SK-MEL-5 (cell line): ENCODE data around the gene CAMTA1. TPM values are rescaled to one million over a fixed set of nuclear protein-coding genes. Genes with fewer than 3 reads are reported as not detected.

Experiments used
- DNase-seq: peaks from one replicate; pipeline ENCODE4 v3.0.0-alpha.2; 2016; ENCODE audit warnings: low read depth, low spot score
- in situ Hi-C: cut with HindIII; loops from 2 replicates; pipeline ENCODE4 v1.10.0; 2016; ENCODE audit warnings: low sequenced_read_pairs, high pct_unique_total_duplicates, low pct_unique_long_range_greater_than_20kb
- total RNA-seq: library from RNA; depleted of rRNA; stranded (reverse); fragments of >200 nt; shearing (Covaris generic); gene quantifications from 2 replicates; pipeline ENCODE4 v1.2.3, GENCODE V29; 2014

The CAMTA1 gene
- total RNA-seq, 1 experiment from 2014 or later, result 47.4 TPM

GRCh38 chr1:7228252-7228961 lies 443.2 kb downstream of the CAMTA1 start:
- in situ Hi-C loops, result no loop called here
- DNase-seq, result no peak

DNA sequence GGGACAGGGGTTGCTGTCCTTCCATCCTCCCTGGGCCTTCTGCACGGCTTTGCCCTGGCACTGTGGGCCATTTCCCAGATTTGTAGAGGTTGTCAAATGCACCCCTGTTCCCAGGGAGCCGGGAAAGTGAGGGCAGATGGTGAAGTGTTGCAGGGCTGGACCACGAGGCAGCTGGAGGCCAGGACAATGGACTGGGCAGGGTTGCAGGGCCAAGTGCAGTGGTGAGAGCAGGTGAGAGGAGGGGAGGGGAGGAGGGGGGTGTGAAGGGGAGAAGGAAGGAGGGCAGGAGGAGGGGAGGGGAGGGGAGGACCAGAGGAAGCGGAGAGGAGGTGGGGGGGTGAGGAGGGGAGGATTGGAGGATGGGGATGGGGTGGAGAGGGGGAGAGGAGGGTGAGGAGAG lies 443.9 kb downstream of the CAMTA1 start:
- in situ Hi-C loops, result no loop called here
- DNase-seq, result no peak

GRCh38 chr1:7229696-7230631 lies 444.7 kb downstream of the CAMTA1 start:
- in situ Hi-C loops, result no loop called here
- no peak for DNase-seq

DNA sequence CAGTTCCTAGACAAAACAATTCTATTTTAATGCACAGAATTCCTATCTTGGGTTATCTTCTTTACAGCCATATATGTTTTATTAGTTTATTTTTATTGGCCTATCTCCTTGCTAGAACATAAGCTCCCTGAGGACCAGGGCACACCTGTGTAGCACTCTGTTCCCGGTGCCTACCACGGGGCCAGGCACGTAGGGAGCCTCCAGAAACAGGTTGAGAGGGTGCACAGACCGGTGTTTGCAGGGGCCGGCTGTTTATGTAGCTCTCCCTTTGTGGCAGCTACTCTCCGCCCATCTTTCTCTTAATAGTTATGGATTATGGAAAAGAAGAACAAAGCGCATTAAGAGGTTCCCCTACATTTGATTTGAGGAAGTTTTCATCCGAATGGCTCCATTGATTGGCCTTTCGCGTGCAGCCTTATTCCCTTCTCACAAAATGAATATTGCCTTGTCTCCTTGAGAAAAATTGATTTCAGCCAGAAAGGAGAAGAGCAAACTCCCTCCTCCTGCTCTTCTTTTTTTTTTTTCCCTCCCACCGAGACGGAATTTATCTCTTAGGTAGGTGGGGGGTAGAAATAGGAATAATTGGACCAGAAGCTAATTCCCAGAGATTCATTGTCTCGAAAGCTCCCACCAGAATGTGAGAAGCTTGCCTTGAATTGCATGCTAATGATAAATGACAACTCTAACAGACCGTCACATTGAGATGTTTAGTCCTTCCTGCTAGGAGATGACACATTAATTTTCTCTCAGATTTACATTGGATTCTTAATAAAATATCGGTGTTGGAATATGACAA lies 447.4 kb downstream of the CAMTA1 start:
- in situ Hi-C loops, result no loop called here

GRCh38 chr1:7233237-7233540 lies 447.9 kb downstream of the CAMTA1 start:
- in situ Hi-C loops, result no loop called here
- DNase-seq, result no peak

More for the DNA sequence above, 447.4 kb downstream of the CAMTA1 start:
- no peak for DNase-seq

DNA sequence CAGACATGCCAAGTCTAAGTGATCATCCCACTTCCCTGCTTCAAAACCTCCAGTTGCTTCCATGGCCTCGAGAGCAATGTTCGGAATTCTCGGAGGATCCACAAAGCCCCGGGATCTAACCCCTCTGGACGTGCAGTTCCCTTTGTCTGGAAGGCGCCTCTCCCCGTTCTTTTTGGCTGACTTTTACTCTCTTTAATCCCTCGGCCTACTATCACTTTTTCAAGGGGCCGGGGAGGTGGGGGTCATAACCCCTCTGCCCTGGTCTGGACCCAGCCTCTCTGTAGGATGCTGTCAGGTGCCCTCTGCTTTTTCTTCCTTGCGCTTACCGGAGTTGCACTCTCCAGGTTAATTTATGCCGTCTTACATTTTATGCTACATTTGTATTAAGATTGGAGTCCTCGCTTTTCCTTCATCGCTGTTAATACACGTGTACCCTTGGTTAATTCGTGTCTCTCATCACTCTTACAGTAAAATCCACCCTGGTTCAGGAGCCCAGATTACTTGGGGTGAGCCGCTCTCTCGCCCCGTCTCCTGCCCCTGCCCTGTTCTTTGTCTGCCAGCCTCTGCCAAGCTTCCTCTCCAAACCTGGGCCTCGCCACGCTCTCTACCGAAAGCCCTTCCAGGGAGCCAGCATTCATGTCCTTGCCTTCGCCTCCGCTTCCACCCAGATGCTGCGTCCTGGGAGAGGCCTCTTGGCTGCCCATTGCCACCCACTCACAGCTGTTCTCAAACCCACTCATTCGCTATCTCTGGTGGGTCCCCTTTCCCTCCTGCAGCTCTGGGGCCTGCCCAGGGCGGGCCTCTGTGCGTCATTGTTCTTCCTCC lies 448.6 kb downstream of the CAMTA1 start:
- in situ Hi-C loops, result no loop called here
- no peak for DNase-seq

- no peak for DNase-seq
Measured at GRCh38 chr1:7234471-7234755, 449.2 kb downstream of the CAMTA1 start.

GRCh38 chr1:7235871-7236517 lies 450.7 kb downstream of the CAMTA1 start:
- DNase-seq, result no peak
- in situ Hi-C loops, result no loop called here

More at GRCh38 chr1:7234471-7234755, 449.2 kb downstream of the CAMTA1 start:
- in situ Hi-C loops, result no loop called here

- in situ Hi-C loops, result no loop called here
- DNase-seq, result no peak
Measured at GRCh38 chr1:7236844-7237515, 451.7 kb downstream of the CAMTA1 start.

DNA sequence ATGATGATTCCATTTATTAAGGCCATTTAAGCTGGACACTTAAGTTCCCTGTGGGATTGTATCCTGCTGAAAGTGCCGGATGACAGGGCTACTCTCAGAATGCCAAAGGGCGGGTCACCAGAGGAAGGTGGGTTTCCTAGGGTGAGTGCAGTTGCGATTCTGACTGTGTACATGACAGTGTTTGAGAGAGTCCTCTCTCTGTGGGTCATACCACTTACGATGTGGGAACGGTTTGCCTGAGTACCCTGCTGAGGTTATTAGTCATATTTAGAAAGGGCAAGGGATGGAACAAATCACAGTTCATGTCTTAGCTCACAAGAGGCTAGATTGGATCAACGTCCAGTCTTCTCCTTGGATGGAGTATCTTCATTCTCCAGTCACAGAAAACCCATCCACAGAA lies 461.9 kb downstream of the CAMTA1 start:
- in situ Hi-C loops, result no loop called here
- no peak for DNase-seq

- in situ Hi-C loops, result no loop called here
- DNase-seq, result no peak
Measured at GRCh38 chr1:7247791-7248548, 462.7 kb downstream of the CAMTA1 start.

GRCh38 chr1:7248549-7249199 lies 463.4 kb downstream of the CAMTA1 start:
- DNase-seq, result no peak
- in situ Hi-C loops, result no loop called here

DNA sequence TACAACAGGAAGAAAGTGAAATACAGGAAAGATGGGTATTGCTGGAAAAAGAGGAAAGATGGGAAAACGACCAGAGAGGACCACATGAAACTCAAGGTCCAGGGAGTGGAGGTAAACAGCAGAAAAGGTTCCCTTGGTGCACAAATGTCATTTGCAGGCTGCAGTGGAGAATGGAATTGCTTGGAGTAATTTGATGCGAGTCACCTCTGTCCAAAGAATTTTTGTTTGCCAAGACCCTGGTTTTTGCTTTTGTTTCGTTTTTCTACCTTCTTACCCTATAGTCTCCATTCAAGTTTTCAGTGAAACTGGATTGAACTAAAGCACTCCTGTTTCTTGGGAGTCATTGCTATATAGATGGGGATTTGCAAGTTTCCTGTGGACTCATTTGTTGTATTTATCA lies 464.3 kb downstream of the CAMTA1 start:
- no peak for DNase-seq
- in situ Hi-C loops, result no loop called here

- in situ Hi-C loops, result no loop called here
- no peak for DNase-seq
Measured at GRCh38 chr1:7250176-7250575, 464.9 kb downstream of the CAMTA1 start.

DNA sequence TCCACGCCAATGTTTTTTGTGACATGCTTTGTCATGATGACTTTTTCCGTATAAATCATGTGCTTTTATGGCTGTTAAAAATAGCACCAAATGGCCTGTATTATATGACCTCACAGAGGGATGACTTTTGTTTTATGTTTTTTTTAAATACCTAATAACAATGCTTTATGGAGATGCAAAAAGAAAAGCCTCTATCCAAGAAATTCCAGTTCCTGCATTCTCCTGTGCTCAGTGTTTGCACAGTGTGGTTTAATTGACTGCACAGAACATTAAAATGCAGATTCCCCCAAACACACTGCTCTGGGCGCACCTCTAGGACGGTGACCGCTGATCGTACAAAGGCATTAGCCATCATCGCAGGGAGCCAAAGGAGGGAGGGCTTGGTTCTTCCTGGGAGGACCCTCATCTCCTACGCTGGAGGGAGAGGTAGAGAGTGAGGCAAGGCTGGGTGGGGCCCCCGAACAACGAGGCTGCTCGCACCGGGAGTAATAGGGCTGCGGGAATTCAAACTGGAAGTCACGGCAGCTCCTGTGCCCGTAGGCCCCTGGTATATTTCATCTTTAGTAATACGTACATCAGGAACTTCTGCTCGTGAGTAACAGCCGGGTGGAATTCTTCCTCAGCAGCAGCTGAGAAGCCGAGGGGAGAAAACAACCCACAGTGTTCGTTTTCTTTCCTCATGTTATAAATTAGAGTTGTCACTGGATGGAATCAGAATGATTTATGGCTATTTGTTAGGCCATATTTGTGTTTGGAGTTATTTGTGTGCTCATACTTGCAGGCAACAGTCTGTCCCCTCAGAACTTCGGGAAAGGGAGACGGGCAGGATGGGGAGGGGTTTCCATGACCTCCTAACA lies 465.6 kb downstream of the CAMTA1 start:
- DNase-seq, result no peak
- in situ Hi-C loops, result no loop called here
